ENCODE results near the gene SI.

- TF ChIP-seq EZH2 (optimal IDR thresholded peaks at IDR 0.05; ENCODE audit: low read depth, low read length) (no peak), CTCF (IDR thresholded peaks at IDR 0.05; ENCODE audit: low read length) (no peak)
Observed at GRCh38 chr3:165070682-165071081, 7.6 kb downstream of the SI start.

Measured in MM.1S (cell line).